SH-SY5Y (cell line): ENCODE measurements around the gene PPP1R7.

Experiments used
- GATA2 ChIP-seq: IDR thresholded peaks from 2 replicates; pipeline ENCODE4 v1.6.1; 2011; ENCODE audit warnings: mild to moderate bottlenecking, low read depth, low read length
- GATA3 ChIP-seq: IDR thresholded peaks from 2 replicates; pipeline ENCODE4 v1.6.1; 2011; ENCODE audit warnings: low read depth, mild to moderate bottlenecking, low read length, moderate library complexity

GRCh38 chr2:241151934-241152660 is 1.8 kb downstream of the PPP1R7 start:
- TF ChIP-seq GATA2 (no peak), GATA3 (no peak)
